GM21576 (cell line): ENCODE data around the gene FFAR1.
"Not testable (repeated sequence)": the region's sequence is repeated elsewhere in the genome, so short reads cannot be mapped to it uniquely, and the experiment has no call there.

ENCODE experiments used
- ATAC-seq: cut with Tn5 transposase; IDR thresholded peaks from one replicate; pipeline ENCODE4 v1.9.1; 2021; ENCODE audit warnings: mild to moderate bottlenecking, moderate library complexity; ENCODE audit not compliant: unreplicated experiment

The FFAR1 gene

DNA sequence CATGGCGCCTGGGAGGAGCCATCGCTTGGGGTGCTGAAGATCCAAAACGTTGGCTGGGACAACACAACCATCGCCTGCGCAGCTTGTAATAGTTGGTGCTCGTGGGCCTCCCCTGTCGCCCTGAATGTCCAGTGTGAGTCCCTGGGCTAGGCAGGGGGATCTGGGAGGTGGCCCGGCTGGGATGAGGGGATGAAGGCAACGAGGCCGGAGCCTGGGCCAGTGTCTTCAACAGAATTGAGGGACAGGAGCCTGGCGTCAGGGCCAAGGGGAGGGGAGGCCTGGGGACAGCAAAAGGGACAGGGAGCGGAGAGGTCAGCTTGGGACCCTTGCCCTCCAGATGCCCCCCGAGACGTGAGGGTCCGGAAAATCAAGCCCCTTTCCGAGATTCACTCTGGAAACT is 6.7 kb upstream of the FFAR1 start:
- ATAC-seq, result no peak

DNA sequence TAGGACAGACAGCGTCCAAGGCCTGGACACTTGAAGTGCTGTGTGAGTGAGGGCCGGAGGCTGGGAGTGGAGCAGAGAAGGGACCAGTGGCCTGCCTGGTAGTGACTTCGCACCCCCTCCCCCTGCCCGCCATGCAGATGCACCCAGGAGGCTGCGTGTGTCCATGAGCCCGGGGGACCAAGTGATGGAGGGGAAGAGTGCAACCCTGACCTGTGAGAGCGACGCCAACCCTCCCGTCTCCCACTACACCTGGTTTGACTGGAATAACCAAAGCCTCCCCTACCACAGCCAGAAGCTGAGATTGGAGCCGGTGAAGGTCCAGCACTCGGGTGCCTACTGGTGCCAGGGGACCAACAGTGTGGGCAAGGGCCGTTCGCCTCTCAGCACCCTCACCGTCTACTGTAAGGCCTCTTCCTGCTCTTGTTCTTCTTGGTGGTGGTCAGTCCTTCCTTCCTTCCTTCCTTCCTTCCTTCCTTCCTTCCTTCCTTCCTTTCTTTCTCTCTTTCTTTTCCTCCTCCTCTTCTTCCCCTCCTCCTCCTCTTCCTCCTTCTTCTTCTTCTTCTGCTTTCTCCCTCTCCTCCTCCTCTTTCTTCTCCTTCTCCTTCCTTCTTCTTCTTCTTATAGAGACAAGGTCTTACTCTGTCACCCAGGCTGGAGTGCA is 6.0 kb upstream of the FFAR1 start:
- ATAC-seq, result no peak

DNA sequence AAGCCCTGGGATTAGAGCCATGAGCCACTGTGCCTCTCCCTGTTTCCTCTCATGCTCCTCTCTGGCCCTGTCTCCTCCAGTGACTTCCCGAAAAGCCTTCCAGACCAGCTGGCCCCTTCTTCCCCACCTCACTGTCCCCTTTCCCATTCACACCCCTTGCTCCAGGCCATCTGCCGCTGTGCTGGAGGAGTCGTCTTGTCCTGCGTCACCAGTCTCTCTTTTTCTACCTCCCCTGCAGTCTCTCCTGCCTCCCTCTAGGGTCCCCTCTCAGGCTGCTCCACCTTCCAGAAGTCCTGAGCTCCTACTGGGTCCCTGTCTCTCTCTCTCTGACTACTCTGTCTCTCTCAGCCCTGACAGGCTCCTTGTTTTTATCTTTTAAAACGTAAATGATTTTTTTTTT is 5.3 kb upstream of the FFAR1 start:
- ATAC-seq, result no peak

DNA sequence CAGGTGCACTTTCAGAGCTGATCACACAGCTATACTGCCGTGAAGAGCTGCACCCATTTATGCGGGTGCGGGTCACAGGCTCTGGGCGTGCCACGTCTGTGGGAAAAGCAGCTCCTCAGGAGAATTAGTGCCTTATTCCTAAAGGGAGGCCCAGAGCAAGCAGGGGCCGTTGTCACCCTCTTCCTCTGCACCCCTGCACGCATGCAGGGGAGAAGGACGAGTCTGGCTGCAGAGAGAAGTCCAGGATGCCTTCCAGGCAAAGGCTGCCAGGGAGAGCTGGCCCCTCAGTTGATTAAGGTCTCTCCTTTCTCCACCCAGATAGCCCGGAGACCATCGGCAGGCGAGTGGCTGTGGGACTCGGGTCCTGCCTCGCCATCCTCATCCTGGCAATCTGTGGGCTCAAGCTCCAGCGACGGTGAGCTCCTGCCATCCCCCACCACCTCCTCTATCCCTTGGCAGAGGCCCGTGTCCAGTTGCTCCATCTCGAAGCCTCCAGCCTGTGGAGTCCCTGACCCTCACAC is 3.1 kb upstream of the FFAR1 start:
- ATAC-seq, result no peak

DNA sequence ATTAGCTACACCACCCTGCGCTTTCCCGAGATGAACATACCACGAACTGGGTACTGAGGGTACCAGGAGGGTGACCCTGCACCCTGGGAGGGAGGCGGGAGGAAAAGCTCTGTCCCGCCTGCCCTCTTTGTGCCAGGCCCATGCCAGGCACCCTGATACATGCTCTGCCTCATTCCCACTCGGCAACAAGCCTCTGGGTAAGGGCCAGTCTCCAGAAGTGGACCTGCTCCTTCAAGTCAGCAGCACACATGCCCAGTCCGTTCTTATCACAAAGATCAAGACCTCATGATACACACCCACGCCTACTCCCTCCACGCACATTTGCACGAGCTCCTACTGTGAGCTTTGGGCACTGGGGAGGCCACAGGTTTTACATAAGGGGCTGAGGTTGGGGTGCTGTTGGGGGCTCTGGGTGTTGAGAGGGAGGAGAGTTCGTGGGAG is 2.0 kb upstream of the FFAR1 start:
- ATAC-seq, result no peak

DNA sequence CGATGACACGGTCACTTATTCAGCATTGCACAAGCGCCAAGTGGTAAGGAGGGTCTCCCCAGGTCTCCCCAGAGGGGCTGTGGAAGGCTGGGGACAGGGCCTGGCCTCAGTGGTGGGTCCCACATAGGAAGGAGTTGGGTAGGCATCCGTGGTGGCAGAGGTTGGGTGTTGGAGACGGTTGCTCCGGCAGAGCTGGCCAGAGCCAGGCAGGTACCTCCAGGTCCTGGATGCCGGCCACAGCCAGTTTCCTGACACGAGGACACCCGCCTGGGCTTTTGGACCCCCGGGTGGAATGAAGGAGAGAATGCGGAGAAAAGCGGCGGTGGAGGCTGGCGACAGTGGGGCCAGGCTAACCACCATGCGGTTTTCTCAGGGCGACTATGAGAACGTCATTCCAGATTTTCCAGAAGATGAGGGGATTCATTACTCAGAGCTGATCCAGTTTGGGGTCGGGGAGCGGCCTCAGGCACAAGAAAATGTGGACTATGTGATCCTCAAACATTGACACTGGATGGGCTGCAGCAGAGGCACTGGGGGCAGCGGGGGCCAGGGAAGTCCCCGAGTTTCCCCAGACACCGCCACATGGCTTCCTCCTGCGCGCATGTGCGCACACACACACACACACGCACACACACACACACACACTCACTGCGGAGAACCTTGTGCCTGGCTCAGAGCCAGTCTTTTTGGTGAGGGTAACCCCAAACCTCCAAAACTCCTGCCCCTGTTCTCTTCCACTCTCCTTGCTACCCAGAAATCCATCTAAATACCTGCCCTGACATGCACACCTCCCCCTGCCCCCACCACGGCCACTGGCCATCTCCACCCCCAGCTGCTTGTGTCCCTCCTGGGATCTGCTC is 1.3 kb upstream of the FFAR1 start:
- no peak for ATAC-seq

DNA sequence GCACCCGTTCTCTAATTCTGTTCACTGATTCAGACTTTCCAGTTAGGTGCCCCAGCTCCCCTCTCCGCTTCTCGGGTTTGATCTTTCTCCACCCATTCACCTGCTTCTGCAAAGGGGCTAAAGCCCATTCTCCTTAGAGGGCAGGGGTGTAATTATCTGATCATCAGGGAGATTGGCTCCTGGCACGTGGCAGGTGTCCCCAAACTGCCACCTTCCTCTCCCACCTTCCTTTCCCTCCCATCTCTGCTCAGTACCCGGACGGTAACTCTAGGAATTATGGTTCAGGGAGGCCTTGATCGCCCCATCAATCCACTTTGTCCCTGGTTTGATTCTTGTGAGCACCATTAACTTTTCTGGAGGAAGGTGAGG is 212 bp downstream of the FFAR1 start:
- no peak for ATAC-seq

DNA sequence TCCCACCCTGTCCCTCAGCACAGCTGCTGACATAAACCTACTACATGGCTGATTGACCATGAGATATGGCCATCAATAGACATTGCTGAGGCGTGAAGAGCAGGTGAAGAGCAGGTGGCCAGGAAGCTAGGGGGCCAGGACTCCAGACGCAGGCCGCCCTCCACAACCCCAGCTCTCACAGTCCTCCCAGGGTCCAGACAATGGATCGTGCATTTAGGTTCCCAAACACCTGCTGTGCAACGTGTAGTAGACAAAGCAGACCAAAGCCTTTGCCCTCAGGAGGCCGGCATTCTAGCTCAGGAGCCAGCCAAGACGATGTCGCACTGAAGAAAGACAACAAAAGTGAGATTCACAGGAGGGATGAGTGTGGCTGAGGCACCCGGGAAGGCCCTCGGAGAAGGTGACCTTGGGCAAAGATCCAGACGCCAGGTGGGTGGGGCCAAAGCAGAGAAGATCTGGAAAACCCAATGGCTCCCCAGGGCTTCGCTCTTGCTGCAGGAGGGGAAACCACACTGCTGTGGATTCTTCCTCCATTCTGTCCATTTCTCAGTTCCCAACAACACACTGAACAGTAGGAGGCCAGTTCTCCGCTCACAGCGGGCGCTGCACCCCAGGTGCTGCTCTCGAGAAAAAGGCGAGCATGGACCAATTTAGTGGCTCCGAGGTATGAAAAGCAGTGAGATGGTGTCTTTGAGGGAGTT is 1.4 kb downstream of the FFAR1 start:
- no peak for ATAC-seq

DNA sequence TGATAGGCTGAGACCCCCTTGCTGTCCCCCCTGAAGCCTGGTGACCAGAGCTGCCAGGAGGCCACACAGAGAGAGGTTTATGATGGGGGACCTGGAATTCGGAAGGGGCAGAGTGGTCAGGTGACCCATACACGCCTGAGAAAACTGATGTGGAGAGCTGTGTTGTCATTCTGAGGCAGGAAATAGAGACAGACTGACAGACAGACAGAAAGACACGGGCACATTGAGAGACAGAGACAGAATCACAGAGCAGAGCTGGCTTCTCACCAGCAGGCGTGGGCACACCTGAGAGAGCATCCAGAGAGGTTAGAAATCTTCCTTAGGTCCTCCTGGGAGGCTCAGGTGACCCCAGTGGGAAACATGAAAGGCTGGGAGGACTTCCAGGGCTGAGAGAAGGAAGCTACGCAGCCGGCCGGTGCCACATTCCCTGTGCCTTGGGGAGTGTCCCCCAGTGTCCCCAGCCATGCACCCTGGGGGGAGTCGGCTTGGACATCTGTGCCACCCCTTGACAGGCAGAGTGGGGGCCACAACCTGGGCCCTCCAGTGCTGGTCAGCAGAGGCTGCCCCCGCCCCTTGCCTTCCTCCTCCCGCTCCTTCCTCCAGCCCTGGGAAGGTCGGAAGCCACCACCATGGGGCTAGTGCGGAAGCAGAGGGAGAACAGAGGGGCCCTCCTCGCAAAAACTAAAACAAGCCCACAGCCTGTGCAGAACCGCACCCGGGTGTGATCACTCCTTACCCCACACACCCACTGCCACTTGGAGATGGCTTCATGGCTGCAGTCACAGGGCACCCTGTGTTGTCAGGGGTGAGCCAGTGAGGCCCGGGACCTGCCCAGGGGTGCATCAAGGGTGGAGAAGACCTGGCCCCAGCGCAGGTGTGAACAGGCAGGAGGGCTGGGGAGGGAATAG is 2.2 kb downstream of the FFAR1 start:
- ATAC-seq, result no peak

DNA sequence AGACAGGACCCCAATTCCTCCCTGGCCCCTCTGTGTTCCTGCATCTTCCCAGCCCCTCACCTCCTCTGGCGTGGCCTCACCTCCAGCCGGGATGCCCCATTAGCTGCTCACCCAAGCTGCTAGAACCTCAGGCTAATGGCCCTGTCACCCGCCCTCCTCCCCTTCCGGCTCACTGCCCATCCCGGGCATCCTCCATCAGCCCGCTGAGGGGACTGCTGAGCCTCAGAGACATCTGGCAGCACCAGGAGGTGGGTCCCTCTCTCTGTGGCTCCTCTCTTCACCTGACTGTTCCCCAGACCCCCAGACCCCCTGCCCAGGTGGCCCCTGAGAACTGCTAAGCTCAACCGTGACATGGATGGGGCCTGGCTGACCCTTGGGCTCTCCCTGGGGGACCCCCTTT is 2.9 kb downstream of the FFAR1 start:
- no peak for ATAC-seq

DNA sequence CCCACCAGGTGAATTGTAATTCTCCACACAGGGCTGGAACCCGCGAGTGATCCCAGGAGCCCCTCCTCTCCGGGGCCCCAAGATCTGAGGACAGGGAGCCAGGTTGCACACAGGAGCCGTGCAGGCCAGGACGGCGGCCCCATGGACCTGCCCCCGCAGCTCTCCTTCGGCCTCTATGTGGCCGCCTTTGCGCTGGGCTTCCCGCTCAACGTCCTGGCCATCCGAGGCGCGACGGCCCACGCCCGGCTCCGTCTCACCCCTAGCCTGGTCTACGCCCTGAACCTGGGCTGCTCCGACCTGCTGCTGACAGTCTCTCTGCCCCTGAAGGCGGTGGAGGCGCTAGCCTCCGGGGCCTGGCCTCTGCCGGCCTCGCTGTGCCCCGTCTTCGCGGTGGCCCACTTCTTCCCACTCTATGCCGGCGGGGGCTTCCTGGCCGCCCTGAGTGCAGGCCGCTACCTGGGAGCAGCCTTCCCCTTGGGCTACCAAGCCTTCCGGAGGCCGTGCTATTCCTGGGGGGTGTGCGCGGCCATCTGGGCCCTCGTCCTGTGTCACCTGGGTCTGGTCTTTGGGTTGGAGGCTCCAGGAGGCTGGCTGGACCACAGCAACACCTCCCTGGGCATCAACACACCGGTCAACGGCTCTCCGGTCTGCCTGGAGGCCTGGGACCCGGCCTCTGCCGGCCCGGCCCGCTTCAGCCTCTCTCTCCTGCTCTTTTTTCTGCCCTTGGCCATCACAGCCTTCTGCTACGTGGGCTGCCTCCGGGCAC is 3.9 kb downstream of the FFAR1 start:
- no peak for ATAC-seq

DNA sequence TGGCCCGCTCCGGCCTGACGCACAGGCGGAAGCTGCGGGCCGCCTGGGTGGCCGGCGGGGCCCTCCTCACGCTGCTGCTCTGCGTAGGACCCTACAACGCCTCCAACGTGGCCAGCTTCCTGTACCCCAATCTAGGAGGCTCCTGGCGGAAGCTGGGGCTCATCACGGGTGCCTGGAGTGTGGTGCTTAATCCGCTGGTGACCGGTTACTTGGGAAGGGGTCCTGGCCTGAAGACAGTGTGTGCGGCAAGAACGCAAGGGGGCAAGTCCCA is 4.4 kb downstream of the FFAR1 start:
- ATAC-seq, result no peak

DNA sequence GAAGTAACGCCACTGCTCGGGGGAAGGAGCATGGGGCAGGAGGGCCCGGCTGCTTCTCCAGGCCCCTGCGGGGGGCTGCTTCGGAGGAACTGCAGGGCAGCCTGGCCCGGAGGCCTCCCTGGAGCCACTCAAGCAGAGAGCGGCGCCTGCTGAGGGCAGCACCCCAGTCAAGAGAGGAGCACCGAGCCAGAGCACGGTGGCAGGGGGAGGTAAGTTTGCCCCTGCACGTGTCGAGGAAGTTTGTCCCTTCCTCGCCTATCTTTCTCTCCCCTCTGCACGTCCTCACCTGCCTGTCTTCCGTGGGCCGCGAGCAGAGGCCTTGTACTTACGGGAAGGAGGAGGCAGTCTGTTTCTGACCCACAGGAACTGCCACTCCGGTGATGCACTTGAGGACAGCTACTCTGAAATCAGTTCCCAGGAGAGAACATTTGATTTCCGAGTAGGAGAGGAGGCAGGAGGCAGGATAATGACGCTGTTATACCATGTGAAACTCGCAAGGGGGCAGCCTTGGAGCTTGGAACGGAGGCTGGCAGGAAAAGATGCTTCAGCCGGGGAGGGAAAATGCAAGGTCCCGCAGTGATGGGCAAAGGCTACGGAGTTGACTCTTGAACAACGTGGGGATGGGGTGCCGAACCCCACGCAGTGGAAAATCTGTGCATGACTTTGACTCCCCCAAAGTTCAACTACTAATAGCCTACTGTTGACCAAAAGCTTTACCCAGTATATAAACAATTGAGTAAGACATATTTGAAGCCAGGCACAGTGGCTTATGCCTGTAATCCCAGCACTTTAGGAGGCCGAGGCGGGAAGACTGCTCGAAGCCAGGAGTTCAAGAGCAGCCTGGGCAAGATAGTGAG is 5.0 kb downstream of the FFAR1 start:
- ATAC-seq, result no peak

DNA sequence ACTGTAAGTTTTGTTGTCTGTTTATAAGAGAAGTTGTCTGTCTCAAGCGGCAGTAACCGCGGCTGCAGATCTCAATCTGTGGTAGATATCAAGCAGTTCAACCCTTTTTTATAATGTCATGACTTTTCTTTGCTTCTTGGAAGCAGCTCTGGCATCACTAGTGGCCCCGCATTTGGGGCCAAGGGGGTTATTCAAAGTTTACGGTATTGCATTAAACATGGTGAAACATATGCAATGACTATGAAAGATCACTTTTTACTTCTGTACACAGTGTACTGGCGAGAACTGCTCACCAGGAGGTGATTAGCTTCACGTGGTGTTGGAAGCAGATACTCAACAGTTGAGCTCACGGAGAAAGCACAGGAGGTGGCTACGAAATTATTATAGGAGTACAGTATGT is 5.9 kb downstream of the FFAR1 start:
- no peak for ATAC-seq

DNA sequence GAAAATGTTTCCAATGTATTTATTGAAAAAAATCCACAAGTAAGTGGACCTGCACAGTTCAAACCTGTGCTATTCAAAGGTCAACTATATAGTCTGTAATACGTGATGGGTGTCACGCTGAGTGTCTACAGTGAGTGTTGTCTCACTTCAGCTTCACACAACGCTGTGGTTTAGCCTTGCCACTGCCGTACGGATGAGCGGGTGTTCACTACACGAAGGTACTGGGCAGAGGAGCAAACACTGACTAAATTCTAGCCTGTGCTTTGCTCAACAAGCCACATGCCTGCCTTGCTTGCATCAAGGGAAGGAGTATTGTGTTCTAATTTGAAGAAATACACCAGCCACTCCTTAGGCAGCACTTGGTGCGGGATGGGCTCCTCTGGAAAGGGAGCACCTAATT is 7.2 kb downstream of the FFAR1 start:
- no peak for ATAC-seq

DNA sequence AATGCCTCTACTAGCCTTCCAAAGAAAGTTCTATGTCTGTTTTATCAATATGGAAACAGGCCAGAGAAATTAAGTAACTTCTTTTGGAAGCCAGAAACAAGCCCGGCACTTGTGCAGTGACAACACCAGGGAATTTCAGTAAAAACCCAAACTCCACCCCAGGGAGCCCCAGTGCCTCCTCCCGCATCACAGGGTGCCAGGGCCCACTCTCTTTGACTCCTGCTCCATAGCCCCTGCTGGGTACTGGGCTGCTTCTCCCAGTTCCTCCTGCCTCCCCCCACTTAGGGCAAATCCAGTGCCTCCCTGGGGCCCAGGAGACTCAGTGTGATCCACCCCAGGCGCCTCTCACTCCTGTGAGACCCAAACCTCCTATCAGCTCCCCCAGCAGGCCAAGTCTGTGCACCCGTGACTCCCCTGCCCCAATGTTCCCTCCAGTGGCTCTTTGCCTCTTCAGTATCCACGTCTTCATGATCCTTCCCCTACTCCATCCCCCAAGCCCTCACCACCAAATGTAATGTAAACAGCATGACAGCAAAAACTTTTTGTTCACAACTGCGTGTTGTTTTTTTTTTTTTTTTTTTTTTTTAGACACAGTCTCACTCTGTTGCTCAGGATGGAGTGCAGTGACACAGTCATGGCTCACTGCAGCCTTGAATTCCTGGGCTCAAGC is 8.2 kb downstream of the FFAR1 start:
- no peak for ATAC-seq

DNA sequence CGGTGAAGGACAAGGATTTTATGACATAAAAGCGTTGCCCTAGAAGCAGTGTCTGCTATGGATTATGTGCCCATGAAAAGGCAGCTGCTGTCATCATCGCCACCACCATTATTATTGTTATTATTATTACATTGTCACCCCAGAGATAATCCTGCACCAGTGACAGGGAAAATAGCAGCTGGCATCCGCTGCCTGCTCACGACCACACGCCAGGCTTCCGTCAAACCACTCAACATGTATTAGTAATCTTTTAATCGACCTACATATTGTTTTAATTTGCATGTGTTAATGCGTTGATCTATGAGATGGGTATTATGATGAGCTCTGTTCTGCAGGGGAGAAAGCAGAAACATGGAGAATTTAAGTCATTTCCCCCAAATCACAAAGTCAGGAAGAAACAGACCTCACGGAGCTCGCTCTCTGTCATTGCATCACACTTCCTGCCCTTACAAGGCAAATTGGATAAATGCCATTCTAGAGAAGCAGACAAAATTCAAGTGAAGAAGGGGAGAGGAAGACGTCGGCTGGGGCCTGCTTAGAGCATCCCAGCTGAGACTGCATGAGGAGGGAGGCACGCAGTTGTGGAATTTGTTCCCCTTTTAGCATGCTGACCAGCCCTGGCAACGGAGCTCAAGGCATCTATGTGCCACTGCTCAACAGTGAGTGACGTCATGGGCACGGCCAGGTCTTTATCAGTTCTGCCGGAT is 10.3 kb downstream of the FFAR1 start, which contains the start of gene FFAR3:
Gene FFAR3 (plus strand): TSS at position 594 of the 707 bp plus-strand sequence. CDS start 431 bp downstream, outside the sequence.
- no peak for ATAC-seq

DNA sequence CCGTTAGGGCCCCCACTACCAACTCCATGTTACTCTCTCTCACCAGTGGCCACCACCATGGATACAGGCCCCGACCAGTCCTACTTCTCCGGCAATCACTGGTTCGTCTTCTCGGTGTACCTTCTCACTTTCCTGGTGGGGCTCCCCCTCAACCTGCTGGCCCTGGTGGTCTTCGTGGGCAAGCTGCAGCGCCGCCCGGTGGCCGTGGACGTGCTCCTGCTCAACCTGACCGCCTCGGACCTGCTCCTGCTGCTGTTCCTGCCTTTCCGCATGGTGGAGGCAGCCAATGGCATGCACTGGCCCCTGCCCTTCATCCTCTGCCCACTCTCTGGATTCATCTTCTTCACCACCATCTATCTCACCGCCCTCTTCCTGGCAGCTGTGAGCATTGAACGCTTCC is 11.1 kb downstream of the FFAR1 start:
- ATAC-seq, result not testable (repeated sequence)
